Astrocyte of the cerebellum (primary cell): ENCODE results near the gene THRA.

ENCODE experiments used
- DNase-seq: peaks from one replicate; pipeline ENCODE4 v3.0.0-alpha.2; 2011; ENCODE audit warnings: low read depth
- H3K4me3 ChIP-seq: 2 replicates; pipeline ENCODE4 v1.5.1; 2011; ENCODE audit warnings: mild to moderate bottlenecking, low read depth, low read length, moderate library complexity
- CTCF ChIP-seq: IDR thresholded peaks from 2 replicates; pipeline ENCODE4 v1.5.1; 2012; ENCODE audit warnings: low read length, low read depth, moderate library complexity, mild to moderate bottlenecking; ENCODE audit errors: missing control alignments
- in situ Hi-C: cut with HindIII; loops from 2 replicates; pipeline ENCODE4 v1.10.0; 2017; ENCODE audit warnings: low sequenced_read_pairs

The THRA gene

GRCh38 chr17:40060887-40061608 is 1.7 kb upstream of the THRA start:
- no peak overlapping the region for H3K4me3 ChIP-seq
- in situ Hi-C loops: no loop called here
- DNase-seq: no peak
- TF ChIP-seq CTCF: no peak

GRCh38 chr17:40061609-40062038 is 1.1 kb upstream of the THRA start:
- in situ Hi-C loops: no loop called here
- DNase-seq: no peak
- no peak overlapping the region for H3K4me3 ChIP-seq
- no peak for TF ChIP-seq CTCF

- no peak for TF ChIP-seq CTCF
- H3K4me3 ChIP-seq: peak overlapping the region; percentile 94
- no peak for DNase-seq
- in situ Hi-C loops: no loop called here
Measured at GRCh38 chr17:40063187-40063771, 514 bp downstream of the THRA start.

- no peak for DNase-seq
- in situ Hi-C loops: no loop called here
- TF ChIP-seq CTCF: no peak
- peak overlapping the region; percentile 94 for H3K4me3 ChIP-seq
Measured at GRCh38 chr17:40063901-40064531, 1.3 kb downstream of the THRA start.

- DNase-seq: no peak
- peak overlapping the region; percentile 94 for H3K4me3 ChIP-seq
- in situ Hi-C loops: loop anchor here (5.0 kb wide), 1 partner anchor 33 kb away; no protein-coding TSS in a partner anchor
- TF ChIP-seq CTCF: no peak
Measured at GRCh38 chr17:40064971-40065768, 2.4 kb downstream of the THRA start.

GRCh38 chr17:40065769-40066510 is 3.2 kb downstream of the THRA start:
- no peak for DNase-seq
- in situ Hi-C loops: loop anchor here (5.0 kb wide), 1 partner anchor 34 kb away; no protein-coding TSS in a partner anchor
- TF ChIP-seq CTCF: no peak
- peak overlapping the region; percentile 94 for H3K4me3 ChIP-seq
